Measurements from ENCODE around the gene HEG1. TPM values are rescaled to one million over a fixed set of nuclear protein-coding genes. Genes with fewer than 3 reads are reported as not detected.

Gene HEG1
- total and polyA plus RNA-seq, 2 of the 4 experiments (the other 2 are of a cell fraction), result 25.6 to 43.4 TPM

GRCh38 chr3:124919756-124920155 lies 136.0 kb downstream of the HEG1 start:
- BruUV-seq (replicated peaks), result no TSS peak
- no peak overlapping the region for H4K5ac ChIP-seq (ENCODE audit: low read depth, low read length)

More at GRCh38 chr3:124919756-124920155, 136.0 kb downstream of the HEG1 start:
- no peak overlapping the region for H3K23ac ChIP-seq (ENCODE audit: low read depth, low read length)
- H3K9me1 ChIP-seq (ENCODE audit: insufficient read depth, low read length), result no peaks in the 10 kb centered on the region; the same call in 1 of the 2 replicates
- no peak overlapping the region for H3K4me2 ChIP-seq (ENCODE audit: low read depth, low read length)
- H3K56ac ChIP-seq (ENCODE audit: extremely low read depth, insufficient read depth, low read length), result no peak overlapping the region
- no peak overlapping the region for H3K14ac ChIP-seq (replicated peaks; ENCODE audit: low read depth, low read length)
- no peak overlapping the region for H3K27ac ChIP-seq (ENCODE audit: insufficient read depth, low read length)
- H2BK5ac ChIP-seq (ENCODE audit: low read depth, low read length, poor library complexity, severe bottlenecking), result no peak overlapping the region
- ChIA-PET CTCF (no interaction called here), POLR2A (ENCODE audit: unreplicated experiment) (no interaction called here)
- no peak for DNase-seq
- H3K79me1 ChIP-seq (ENCODE audit: low read depth in 1 of 2, low read length in 2 of 2), result no peaks in the 10 kb centered on the region
- WGBS, 2 experiments (ENCODE audit: extremely low coverage in 2 of 2, insufficient read length in 1 of 2), result no CpG with 5 or more reads among the region's 2 CpGs
- H3K9me3 ChIP-seq (ENCODE audit: control insufficient read depth, insufficient read depth, low read length), result no peaks in the 10 kb centered on the region
- no peak overlapping the region for H4K8ac ChIP-seq (ENCODE audit: low read depth in 2 of 2, low read length in 2 of 2)
- H4K20me1 ChIP-seq (ENCODE audit: insufficient read depth, low read length), result no peaks in the 10 kb centered on the region
- no peak overlapping the region for H2BK20ac ChIP-seq (ENCODE audit: low read depth, low read length)
- H2BK15ac ChIP-seq (ENCODE audit: low read depth, low read length), result no peak overlapping the region
- no peak overlapping the region for H2BK120ac ChIP-seq (ENCODE audit: low read depth, low read length)
- no peak for TF ChIP-seq FOS (IDR thresholded peaks at IDR 0.05; ENCODE audit: low read depth, low read length)
- TF ChIP-seq, protein P1, sequence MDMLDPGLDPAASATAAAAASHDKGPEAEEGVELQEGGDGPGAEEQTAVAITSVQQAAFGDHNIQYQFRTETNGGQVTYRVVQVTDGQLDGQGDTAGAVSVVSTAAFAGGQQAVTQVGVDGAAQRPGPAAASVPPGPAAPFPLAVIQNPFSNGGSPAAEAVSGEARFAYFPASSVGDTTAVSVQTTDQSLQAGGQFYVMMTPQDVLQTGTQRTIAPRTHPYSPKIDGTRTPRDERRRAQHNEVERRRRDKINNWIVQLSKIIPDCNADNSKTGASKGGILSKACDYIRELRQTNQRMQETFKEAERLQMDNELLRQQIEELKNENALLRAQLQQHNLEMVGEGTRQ (IDR thresholded peaks at IDR 0.05; ENCODE audit: low read depth, low read length), result no peak
- no peak for TF ChIP-seq RAD21 (IDR thresholded peaks at IDR 0.05; ENCODE audit: low read length)
- H2AK9ac ChIP-seq (replicated peaks; ENCODE audit: low read depth, low read length, poor library complexity), result no peak overlapping the region
- no peak overlapping the region for H4K91ac ChIP-seq (ENCODE audit: insufficient read depth, low read depth, low read length)
- H3K4ac ChIP-seq (ENCODE audit: low read depth, low read length), result no peak overlapping the region
- H3K4me1 ChIP-seq (ENCODE audit: control insufficient read depth, insufficient read depth, low read length), result peaks cover 2% of the 10 kb centered on the region; the same call in 1 of the 2 replicates
- H2AK5ac ChIP-seq (ENCODE audit: low read depth, low read length), result no peak overlapping the region
- dilution Hi-C loops (cut with HindIII; ENCODE audit: low sequenced_read_pairs, unreplicated experiment) (no loop called here), intact Hi-C loops (cut with micrococcal nuclease) (loop anchor here (10.0 kb wide), 1 partner anchor 275 kb away; no protein-coding TSS in a partner anchor), in situ Hi-C loops (cut with MboI; ENCODE audit: low sequenced_read_pairs) (loop anchor here (10.0 kb wide), 1 partner anchor 665 kb away; no protein-coding TSS in a partner anchor)
- no peak overlapping the region for H3K18ac ChIP-seq (ENCODE audit: low read depth, low read length)
- H3K27me3 ChIP-seq (ENCODE audit: control insufficient read depth, insufficient read depth, low read length), result peaks cover 35% of the 10 kb centered on the region
- no peak overlapping the region for H3K9ac ChIP-seq (ENCODE audit: low read depth, low read length)
- ATAC-seq (ENCODE audit: low read depth), result peak; percentile 52
- no peak overlapping the region for H3K4me3 ChIP-seq (ENCODE audit: insufficient read depth, low read depth, low read length)
- H2AFZ ChIP-seq (replicated peaks; ENCODE audit: low read length, poor library complexity), result peak overlapping the region; percentile 46
- H3K36me3 ChIP-seq (ENCODE audit: control insufficient read depth, insufficient read depth, low read length), result no peaks in the 10 kb centered on the region
